NCI-H524 treated with DMSO at 0.1 percent for 48 hours (cell line): ENCODE measurements around the gene NHSL2.
"Not testable (repeated sequence)": the region's sequence is repeated elsewhere in the genome, so short reads cannot be mapped to it uniquely, and the experiment has no call there.

Source experiments
- DNase-seq: peaks from one replicate; lab custom pipeline; 2025; lab: John Stamatoyannopoulos, UW

Gene NHSL2

DNA sequence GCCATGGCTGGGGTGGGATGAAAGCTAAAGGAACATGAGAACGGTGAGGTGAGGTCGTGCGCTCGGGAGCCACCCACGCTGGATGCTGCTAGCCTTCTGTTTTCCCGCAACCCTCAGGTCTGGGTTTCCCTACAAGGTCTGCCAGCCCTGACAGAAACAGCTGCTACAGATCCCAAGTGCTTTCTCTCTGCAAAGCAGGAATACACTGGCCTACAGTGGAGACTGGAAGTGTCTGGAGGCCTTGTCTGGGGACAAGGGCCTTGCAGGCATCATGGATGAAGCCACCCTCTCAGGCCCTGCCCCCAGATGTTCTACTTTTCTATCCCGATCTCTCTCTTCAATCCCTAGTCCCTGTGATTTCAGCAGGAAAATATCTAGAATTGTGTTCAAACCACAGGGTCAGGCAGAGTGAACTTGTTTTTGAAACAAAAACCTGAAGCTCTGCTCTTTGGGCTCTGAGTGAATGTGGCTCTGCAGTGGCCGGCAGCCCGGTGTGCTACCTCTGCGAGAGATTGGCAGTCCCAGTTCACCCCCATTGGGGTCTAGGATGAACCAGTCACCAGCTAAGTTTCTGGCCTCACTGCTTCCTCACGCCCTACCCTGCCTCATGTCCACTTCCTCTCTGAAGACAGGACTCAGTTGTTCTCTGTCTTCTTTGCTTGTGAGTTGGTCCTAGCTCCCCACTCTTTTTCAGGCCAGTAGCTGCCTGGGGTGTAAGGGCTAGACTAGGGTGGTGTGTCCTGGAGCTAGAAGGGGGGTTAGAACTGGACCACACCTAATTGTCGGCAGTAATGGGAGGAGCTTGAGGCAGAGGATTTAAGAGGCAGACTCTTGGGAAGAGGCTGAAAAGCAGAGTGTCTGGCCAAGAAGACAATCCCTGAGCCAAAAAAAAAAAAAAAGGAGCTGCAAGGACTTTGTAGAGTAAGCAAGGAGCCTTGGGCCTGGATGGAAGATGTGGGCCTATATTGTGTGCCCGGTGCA lies 131.5 kb downstream of the NHSL2 start:
- no peak for DNase-seq

DNA sequence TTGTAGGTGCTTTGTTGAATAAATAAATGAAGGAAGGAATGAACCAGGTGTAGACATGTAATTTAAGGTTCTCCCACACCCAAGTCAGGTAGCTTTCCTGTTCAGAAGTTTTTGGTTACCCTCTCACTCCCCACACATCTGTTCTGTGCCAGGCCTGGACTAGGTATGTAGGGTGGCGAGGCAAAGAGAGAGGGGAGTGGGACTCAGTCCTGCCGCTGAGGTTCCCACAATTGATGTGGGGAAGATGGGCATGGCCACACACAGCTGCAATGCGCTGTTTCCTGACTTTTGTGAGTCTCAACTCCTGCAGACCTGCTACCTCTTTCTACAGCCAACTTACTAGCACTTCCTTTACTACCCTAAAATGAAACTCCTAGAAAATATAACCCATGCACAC lies 132.2 kb downstream of the NHSL2 start:
- no peak for DNase-seq

- no peak for DNase-seq
Observed at GRCh38 chrX:72043636-72044035, 133.0 kb downstream of the NHSL2 start.

GRCh38 chrX:72045141-72045540 lies 134.5 kb downstream of the NHSL2 start:
- peak; percentile 57 for DNase-seq

DNA sequence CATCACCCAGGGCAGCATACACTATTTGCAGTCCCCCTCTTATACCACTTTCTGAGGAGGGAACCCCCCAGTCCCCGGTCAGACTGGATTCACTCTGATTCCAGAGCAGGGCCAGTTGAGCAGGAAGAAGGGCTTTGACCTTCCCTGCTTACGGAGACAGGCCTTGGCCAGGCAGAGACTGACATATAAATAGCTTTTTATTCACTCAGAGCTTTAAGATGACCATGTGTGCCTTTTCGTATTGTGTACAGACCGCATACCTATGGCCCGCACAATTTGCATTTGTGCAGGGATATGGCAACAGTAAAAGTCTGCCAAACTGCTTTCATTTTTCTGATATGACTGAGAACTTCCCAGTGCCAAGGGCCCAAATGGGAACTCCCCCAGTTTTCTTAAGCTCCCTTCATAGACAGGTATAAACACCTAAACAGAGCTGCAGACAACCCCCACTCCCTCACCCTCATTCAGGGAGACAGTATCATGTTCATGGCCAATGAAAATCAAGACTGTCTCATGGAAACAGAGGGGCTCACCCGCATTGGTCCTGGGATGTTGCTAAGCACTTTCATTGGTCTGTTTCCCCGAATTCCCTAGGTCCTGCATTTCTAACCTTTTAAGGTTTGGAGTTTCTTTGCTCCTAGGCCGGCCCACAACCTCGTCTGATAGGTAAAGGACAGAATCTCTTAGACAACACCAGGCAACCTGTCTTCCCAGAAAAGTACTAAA lies 135.1 kb downstream of the NHSL2 start:
- peak; percentile 68 for DNase-seq

DNA sequence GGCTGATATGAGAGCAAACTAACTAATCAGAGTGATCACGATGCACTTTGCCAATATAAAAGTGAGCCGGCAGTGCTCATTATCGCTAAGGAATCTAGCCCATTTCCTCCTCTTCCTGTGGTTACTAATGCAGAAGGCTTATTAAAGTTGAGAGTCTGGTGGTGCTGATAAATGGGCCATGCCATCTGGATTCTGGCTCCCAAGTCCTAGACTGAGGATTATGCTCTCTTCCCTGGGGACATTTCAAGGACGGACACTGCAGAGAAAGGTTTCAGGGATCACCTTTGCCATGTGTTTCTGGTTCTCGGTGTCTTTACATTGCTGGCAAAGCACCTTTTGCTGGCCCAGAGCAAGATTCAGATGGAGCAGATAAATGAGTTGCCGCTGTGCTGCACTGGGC lies 135.8 kb downstream of the NHSL2 start:
- DNase-seq = peak; percentile 89

DNA sequence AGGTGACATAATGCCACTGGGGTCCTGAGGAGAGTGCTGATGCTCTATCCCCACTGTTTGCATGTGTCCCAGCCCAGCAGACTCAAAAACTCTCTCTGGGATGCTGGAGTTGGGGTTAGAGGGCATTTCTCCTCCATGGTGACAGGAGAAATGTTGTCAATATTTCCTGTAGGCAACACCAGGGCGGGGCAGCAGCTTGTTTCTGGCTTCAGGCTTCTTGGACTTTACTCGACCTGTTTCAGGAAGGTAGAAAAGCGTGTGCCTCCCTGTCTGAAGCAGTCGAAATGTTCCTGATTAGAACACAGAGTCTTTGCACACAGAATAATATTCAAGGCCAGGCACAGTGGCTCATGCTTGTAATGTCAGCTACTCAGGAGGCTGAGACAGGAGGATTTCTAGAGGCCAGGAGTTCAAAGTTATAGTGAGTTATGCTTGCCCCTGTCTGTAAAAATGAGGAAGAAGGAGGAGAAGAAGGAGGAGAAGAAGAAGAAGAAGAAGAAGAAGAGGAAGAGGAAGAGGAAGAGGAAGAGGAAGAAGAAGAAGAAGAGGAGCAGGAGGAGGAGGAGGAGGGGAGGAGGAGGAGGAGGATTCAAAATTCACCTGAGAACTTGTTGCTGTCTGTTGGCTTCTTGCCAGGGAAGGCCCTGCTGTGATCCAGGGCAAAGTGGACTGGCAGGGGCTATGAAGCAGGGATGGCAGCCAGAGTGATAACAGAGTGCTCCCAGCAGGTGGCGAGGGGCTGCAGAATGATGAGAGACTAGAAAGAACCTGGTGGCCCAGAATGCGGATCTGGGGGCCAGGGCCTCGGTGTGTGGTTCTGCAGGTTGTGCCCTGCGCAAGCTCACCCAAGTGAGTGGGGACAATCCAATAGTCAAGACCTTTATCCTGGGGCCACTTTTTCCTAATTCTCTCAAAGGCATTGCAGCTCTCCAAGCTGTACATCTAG lies 138.1 kb downstream of the NHSL2 start:
- DNase-seq = no peak

DNA sequence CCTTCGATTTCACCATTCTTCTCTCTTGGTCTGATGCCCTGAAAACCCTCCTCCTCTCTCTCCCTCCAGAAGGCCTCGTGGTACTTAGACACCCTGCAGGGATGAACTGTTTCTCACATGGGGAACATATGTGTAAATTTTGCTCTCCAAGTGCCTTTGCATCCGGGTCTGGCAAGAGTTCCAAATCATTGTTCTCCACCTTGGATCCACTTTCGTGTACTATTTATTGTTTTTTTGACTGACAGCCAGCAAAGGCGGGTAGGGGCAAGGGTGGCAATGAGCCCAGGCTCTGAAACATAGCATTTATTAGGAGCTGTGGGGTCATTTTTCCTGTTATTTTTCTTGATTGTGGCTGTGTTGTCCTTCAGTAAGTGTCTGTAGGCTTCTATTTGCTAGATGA lies 139.4 kb downstream of the NHSL2 start:
- no peak for DNase-seq

DNA sequence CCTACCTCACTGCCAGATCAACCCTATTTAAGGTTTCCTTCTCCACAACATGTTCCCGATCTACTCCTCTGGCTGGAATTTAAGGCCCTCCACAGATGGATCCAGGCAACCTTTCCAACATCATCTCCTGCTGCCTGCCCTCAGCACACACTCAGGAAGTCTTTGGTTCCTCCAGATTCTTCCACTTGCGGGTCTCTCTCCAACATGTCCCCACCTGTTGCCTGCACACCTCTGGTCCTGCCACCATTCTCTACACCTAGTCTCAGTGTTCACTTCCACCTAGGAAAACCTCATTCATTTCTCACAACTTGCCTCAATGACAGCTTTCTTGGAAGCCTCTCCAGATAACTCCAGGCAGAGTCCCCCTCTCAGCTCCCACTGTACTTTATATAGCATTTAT lies 140.9 kb downstream of the NHSL2 start:
- DNase-seq = no peak

DNA sequence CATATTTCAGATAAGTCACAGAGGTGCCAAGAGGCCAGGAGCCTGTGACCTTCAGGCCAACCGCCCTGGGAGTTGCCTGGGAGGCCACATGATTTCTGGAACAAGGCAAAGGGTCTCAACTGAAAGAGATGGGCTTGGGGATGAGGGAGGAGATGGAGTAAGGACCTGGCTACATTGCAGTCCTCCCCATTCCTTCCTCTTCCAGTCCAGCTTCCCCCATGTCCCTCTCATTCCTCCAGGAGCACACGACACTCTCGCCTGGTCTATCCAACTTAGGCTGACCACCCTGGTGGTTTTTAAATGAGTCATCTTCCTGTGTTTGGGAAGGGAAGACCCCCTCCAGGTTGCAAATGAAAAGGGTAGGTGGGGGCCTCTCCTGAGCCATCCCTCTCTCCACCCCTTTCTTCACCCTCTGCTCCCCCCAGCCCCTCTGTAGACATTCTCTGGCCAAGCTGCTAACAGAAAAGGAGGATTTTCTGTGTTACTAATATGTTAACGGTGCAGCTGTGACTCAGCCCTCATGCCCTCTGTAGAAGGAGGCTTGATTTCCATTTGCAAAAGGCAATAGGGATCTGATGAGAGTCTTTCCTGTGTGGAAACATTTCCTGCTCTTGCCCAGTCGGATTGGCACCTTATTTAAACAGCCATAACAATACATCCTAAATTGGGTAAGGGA lies 141.9 kb downstream of the NHSL2 start:
- no peak for DNase-seq

DNA sequence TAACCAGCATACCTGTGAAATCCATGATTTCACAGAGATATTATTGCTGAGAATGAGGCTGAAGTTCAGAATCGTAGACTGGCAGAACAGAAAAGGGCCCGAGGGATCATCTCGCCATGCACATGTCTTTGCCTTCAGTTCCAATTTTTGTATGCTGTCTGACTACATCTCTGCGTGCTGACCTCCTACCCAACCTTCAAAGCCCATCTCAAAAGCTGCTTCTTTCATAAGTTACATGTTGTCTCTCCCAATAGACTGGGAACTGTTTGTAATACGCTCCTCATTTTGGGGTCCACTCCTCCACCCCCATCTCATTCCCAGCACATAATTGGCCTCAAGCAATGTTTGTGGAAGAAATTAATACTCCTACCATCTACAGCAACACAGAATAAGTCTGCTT lies 142.9 kb downstream of the NHSL2 start:
- no peak for DNase-seq

DNA sequence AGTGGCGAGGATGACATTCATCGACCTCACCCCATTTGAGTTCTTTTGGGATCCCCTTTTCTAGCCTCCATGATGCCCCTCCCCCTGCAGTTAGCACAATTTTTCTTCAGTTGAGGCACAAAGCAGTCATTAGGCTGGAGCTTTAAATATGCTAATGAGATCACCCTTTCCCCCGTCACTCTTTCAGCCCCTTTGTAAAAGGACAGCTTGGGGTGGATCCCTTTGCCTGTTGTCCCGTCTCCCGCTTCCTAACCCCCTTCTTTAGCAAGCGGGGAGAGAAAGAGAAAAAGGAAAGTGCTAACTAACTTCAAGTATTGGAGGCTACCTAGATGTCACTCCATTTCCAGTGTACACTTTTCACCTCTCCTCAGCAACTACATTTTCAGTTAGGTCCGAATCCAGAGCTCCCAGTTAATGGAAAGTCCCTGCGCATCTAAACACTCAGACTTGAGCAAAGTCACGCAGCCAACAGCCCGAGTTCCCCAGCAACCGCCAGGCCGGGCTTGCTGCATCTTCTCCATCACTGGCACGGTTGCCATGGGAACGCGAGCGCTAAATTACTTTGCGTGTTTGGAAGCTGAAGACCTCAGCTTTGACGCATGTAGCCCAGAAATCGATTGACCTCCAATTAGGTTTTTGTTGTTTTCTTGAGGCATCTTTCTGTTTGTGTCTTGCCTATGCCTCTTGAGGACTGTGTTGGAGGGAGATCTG lies 144.3 kb downstream of the NHSL2 start:
- no peak for DNase-seq

DNA sequence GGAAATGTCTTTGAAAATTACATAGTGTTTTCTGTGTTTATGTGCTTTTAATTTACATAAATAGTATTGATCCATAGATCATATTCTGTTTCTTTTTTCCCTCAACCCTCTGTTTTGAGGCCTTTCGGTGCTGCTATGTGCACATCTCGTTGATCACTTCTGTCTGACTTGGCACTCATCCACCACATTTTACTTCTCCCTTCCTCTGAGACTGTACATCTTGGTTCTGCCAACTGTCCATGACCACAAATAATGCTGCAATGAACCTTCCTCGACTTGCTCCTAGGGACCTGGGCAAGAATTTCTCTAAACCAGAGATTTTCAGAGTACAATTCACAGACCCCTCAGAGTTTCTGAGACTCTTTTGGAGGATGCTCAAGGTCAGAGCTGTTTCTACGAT lies 146.7 kb downstream of the NHSL2 start:
- DNase-seq = no peak

DNA sequence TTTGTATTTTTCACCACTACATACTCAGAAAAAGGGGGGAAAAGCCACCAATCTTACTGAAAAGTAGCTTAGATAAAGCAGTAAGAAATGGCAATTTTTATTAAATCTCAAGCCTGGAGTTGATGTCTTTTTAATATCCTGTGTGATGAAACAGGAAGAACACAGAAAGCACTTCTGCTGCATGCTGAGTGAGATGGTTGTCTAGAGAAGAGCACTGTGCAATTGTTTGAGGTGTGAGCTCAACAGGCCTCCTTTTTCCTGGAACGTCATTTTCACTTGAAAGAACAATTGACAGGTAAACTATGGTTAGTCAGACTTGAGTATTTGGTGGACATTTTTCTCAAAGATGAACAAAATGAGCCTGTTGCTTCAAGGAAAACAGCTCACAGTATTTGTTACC lies 147.2 kb downstream of the NHSL2 start:
- DNase-seq = no peak

GRCh38 chrX:72058346-72058745 lies 147.7 kb downstream of the NHSL2 start:
- not testable (repeated sequence) for DNase-seq

- peak; percentile 20 for DNase-seq
Observed at GRCh38 chrX:72060196-72060920, 149.7 kb downstream of the NHSL2 start.

GRCh38 chrX:72060921-72061490 lies 150.4 kb downstream of the NHSL2 start:
- DNase-seq = no peak

GRCh38 chrX:72062916-72063315 lies 152.3 kb downstream of the NHSL2 start:
- DNase-seq = no peak

DNA sequence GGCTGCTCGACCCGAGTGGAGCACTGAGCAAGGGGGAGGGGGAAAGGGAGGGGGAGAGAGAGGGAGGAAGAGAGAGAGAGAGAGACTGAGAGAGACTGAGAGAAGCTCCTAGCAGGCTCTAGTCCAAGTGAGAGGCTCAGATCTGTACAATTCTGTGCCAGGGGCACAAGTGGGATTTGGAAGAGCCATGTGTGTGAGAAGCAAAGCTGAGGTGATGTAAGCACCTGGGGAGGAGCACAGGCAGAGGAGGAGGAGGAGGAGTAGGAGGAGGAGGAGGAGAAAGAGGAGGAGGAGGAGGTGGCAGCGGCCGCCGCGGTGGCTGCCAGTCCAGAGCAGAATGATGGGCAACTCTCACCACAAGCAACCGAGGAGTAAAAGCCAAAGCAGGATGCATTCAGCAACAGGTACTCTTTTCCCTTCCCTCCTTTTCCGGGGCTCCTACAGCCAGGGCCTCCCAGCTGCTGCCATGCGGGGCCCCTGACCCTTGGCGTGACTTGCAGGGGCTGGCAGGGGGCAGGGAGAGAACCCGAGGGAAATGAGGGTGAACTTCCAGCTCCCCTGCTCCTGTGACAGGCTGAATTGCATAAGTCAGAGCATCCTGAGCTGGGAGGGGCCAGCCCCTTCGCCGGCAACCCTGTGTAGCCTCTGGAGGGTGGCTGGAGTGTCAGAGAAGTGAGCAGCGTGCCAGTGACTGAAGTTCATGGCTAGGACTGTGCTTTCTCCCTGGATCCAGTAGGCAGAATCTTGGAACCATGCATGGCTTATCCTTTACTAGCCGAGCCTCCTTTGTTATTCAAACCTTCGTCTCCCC lies 158.9 kb downstream of the NHSL2 start:
- DNase-seq = no peak
